A172 (cell line): ENCODE data around the gene ATG3. TPM values are rescaled to one million over a fixed set of nuclear protein-coding genes. Genes with fewer than 3 reads are reported as not detected.
"Not testable (repeated sequence)": the region's sequence is repeated elsewhere in the genome, so short reads cannot be mapped to it uniquely, and the experiment has no call there.

Source experiments
- DNase-seq: peaks from one replicate; pipeline ENCODE4 v3.0.0-alpha.2; 2015; ENCODE audit warnings: low spot score
- total RNA-seq: library from RNA; depleted of rRNA; stranded (reverse); fragments of >200 nt; shearing (Covaris generic); gene quantifications from 2 replicates; pipeline ENCODE4 v1.2.3, GENCODE V29; 2014; rRNA removed

Gene ATG3
- 87.3 and 136 TPM in 2 replicates for total RNA-seq

- DNase-seq = peak; percentile 99
Observed at GRCh38 chr3:112561734-112562529, at the start of gene ATG3, which contains the start of gene SLC35A5. Gene ATG3, minus strand, starts transcription at chr3:112561962. Its CDS starts 434 bp downstream, at chr3:112561528. Gene SLC35A5, plus strand, starts transcription at chr3:112562045. Its CDS starts 1,359 bp downstream, at chr3:112563404.

- no peak for DNase-seq
Observed at GRCh38 chr3:112610121-112610520, 48.4 kb upstream of the ATG3 start.

- DNase-seq = no peak
Observed at GRCh38 chr3:112607863-112608262, 46.1 kb upstream of the ATG3 start.

- no peak for DNase-seq
Observed at GRCh38 chr3:112606098-112606497, 44.3 kb upstream of the ATG3 start.

GRCh38 chr3:112605285-112605684, 43.5 kb upstream of the ATG3 start:
- peak; percentile 79 for DNase-seq

GRCh38 chr3:112604536-112604935, 42.8 kb upstream of the ATG3 start:
- peak; percentile 62 for DNase-seq

- no peak for DNase-seq
Observed at GRCh38 chr3:112602217-112602838, 40.6 kb upstream of the ATG3 start.

- no peak for DNase-seq
Observed at GRCh38 chr3:112598731-112599130, 37.0 kb upstream of the ATG3 start.

GRCh38 chr3:112597945-112598344, 36.2 kb upstream of the ATG3 start:
- no peak for DNase-seq

GRCh38 chr3:112594856-112595255, 33.1 kb upstream of the ATG3 start:
- no peak for DNase-seq

- DNase-seq = no peak
Observed at GRCh38 chr3:112593258-112593657, 31.5 kb upstream of the ATG3 start.

- DNase-seq = no peak
Observed at GRCh38 chr3:112587336-112587735, 25.6 kb upstream of the ATG3 start.

GRCh38 chr3:112585782-112586181, 24.0 kb upstream of the ATG3 start:
- no peak for DNase-seq

GRCh38 chr3:112583105-112583504, 21.3 kb upstream of the ATG3 start:
- no peak for DNase-seq

GRCh38 chr3:112582244-112582874, 20.6 kb upstream of the ATG3 start:
- peak; percentile 75 for DNase-seq

- no peak for DNase-seq
Observed at GRCh38 chr3:112579697-112580096, 17.9 kb upstream of the ATG3 start.

GRCh38 chr3:112579232-112579631, 17.5 kb upstream of the ATG3 start:
- DNase-seq = no peak

- DNase-seq = no peak
Observed at GRCh38 chr3:112572701-112573100, 10.9 kb upstream of the ATG3 start.

GRCh38 chr3:112569265-112569664, 7.5 kb upstream of the ATG3 start:
- DNase-seq = no peak

GRCh38 chr3:112568642-112569041, 6.9 kb upstream of the ATG3 start:
- peak; percentile 67 for DNase-seq

- no peak for DNase-seq
Observed at GRCh38 chr3:112564940-112565305, 3.2 kb upstream of the ATG3 start.

GRCh38 chr3:112564247-112564939, 2.6 kb upstream of the ATG3 start:
- not testable (repeated sequence) for DNase-seq
